ENCODE measurements around the gene SLC7A1.

GRCh38 chr13:29484236-29484635 is 111.3 kb downstream of the SLC7A1 start:
- TF ChIP-seq, protein P1, sequence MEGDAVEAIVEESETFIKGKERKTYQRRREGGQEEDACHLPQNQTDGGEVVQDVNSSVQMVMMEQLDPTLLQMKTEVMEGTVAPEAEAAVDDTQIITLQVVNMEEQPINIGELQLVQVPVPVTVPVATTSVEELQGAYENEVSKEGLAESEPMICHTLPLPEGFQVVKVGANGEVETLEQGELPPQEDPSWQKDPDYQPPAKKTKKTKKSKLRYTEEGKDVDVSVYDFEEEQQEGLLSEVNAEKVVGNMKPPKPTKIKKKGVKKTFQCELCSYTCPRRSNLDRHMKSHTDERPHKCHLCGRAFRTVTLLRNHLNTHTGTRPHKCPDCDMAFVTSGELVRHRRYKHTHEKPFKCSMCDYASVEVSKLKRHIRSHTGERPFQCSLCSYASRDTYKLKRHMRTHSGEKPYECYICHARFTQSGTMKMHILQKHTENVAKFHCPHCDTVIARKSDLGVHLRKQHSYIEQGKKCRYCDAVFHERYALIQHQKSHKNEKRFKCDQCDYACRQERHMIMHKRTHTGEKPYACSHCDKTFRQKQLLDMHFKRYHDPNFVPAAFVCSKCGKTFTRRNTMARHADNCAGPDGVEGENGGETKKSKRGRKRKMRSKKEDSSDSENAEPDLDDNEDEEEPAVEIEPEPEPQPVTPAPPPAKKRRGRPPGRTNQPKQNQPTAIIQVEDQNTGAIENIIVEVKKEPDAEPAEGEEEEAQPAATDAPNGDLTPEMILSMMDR (IDR thresholded peaks at IDR 0.05) = no peak
- TF ChIP-seq POLR2A (IDR thresholded peaks at IDR 0.05) = no peak
